HuH-7 (cell line): Measurements from ENCODE around the gene CFAP58.

ENCODE experiments used
- DNase-seq: peaks from one replicate; pipeline ENCODE4 v3.0.0; 2011; ENCODE audit warnings: low spot score

The CFAP58 gene

DNA sequence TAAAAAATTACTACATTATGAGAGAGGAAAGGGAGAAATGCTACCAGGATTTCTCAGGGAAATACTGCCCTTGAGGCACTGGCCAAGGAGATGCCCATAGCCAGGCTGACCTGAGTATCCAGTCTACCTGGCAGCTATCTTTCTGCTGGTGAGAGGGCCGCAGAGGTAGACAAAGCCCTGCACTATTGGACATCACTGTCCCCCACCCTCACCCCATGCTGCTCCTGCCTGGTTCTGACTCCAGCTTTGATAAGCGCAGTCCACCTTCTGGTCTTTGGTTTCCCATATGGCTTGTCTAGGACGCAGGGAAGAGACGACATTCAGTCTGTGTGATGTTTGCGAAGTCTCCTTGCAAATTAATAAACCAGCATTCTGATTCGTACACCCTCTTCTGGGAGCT, 19.1 kb upstream of the CFAP58 start:
- DNase-seq = no peak

DNA sequence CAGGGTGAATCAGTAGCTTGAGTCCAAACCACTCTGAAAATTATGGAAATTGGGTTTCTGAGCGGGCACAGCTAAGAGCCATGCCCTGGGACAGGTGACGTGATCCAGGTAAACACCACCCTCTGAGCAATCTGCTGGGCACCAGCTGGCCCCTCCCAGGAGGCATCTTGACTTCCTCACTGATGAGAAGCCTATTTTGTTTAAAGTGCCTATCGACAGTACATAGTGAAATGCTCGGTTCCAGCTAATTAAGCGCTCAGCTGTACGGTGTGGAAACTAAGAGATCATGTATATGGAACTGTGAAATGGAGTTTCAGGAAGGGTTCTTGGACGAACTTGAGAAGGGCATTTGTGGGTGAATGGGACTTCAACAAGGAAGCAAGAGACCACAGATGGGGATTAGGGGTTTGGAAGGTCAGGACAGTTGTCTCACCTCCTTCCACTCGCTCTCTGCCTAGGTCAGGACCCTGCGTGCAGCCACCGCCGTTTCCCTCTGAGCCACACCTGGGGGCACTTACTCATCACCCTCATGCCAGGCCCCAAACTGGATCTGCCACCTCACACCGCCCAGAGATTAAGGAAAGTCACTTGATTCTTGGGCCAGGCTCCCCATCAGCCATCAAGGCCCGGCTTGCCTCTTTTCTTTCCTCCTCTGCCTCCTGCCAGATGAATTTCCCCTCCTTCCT, 18.5 kb upstream of the CFAP58 start:
- DNase-seq = no peak

DNA sequence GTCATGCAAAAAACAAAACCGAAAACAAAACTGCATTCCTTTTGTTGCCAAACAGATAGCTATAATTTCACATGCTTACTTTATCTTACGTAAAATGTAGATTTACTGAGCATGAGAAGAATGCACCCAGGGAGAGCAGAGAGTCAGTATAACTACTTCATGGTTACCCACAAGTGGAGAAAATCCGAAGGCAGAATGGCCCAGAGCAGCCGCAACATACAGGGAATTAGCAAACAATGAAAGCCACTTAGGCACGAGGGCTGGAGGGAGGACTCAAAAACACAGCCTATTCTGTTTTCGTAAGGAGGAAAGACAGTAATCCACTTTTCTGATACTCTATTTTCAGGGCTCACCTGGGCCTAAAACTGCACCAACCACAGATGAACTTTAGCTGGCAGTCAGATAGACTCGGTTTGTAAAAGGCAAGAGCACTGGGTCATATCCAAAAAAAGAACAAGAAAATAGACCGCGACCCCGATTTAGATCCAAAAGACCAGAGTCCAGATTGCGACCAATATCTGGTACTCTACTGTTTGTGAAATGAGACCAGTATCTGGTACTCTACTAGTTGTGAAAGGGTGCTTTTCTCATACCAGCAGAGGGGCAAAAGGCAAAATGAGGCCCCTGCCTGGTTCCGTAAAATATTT, 16.7 kb upstream of the CFAP58 start:
- DNase-seq = no peak

DNA sequence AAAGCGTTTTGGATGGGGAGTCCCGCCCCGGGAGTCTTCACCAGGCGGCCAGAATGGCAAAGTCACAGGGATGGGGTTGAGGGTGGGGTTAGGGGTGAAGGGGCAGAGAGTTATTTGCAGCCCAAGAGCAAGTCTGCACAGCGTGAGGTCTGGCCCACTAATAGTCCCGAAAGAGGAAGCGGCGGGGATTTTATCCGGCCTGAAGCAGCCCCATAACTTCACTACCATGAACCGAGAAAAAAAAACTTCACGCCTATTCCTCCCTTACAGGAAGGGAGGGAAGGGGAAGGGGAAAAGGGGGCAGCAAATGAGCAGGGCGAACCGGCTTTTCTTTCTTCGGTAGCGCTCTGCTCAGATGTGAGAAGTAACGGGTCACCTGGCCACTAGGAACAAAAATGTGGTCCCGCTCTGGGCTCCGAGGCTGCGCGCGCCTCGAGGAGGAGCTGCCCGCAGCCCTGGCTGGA, 16.1 kb upstream of the CFAP58 start:
- DNase-seq = no peak

DNA sequence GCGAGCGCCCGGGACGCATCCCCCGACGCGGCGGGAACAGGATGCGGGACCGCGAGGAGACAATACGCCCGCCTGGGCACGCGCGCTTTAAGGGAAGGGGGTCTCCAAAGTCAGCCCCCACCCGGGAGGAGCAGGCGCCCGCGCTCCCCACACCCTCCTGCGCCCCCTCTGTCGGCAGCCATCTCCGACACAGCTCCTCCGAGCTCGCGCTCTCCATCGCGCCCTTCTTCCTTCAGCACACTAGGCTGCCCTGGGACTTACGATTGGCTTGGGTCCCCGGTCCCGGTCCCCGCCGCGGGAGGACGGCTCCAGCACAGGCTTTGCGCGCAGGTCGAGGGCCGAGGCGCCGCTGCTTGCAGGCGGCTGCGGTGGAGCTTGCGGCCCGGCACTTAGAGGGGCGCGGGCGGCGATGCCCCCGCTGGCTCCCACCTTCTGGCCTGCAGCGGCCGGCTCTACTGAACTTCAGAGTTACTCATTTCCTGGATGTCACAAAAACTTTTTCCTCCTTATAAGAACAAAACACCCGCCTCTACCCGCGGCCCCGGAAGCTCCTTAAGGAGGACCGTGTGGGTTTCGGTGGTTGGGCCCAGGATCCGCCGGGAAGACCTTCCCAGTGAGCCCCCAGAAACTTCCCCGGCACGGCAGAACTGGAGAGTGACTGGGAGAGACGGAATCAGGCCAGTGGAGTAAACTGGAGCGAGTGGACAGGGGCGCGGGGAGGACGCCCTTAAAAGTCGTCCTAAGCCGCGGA, 15.5 kb upstream of the CFAP58 start, which contains the start of gene ITPRIP:
Gene ITPRIP (minus strand): TSS at position 481 of the 751 bp plus-strand sequence. CDS start 22,414 bp downstream, outside the sequence.
- peak; percentile 61 for DNase-seq

DNA sequence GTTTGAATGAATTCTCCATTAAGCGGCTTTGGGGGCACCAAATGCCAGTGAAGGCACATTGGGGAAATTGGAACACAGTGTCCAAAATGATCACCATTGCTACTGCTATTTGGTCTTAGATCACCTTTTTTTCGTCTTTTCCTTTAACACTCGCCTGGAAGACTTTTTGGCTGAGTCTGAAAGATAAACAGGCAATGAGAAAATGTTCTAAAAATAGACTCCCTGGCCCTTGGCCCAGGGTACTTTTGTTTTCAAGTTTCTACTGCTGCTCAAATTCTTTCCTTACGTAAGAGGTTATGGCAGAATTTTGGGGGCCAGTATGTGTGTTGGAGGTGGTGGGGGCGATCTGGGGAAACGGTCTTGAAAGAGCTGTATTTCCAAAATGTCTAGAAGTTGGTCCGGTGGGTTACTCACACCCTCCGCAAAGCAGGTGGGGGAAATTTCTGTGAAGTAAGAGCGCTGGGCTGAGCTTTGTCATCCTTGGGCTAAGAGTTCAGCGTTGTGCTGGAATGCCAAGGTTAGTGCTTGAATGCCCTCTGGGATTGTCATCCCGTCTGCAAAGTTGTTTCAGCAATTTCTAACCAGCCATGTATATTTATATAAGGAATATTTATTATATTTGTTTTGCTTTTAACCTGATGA, 14.0 kb upstream of the CFAP58 start:
- DNase-seq = no peak

DNA sequence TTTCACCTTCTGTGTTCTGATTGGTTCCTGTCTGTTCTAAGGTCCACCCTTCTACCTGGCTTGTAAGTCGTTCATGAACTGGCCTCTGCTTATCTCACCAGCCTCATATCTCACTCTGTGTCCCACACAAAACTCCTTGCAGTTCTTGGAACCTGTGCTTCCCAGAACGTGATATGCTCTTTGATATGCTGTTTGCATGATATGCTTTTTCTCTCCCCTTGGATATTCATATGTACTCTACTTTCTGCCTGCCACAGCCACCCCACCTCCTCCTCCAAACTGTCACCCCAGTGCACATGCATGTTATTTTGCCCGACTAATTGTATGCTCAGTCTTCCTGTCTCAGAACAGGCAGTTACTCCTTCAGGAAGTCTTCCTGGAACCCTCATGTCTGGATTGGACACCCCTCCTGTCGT, 13.5 kb upstream of the CFAP58 start:
- no peak for DNase-seq

DNA sequence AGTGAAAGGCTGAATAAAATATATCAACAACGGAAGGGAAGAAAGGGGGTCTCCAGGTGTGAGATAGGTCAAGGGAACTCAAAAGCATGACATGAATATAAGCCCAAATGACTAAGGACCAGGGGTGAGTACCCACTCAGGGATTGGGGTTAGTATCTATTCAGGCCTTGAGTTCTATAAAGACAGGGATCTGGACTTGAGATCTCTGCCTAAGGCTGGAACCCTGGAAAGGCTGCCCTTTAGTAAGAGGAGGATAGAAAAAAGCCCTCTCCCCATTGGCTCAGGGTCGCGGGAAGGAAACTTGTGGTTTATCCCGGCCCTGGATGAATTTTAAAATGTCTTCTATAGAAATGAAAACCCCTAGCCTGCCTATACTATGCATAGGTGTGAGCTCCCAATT, 13.0 kb upstream of the CFAP58 start:
- DNase-seq = no peak

DNA sequence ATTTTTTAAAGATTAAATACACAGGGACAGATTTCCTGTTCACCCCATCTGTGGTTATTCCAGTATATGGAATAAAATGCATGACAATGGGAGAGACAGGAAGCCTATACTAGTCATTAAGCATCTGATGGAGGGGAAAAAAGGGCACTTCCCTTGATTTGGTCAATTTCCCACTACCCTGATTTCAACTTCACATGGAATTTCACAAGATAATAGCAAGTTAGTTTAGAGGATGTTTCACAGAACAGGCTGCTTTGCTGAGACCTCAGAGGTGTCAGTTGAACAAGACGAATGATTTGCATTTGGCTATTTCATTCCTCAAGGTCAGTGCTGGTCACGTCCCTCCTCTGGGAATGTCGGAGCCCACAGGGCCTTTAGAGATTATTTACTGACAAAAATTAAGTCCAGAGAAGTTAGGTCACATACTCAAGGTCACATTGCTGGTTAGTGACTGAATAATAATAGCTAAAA, 10.7 kb upstream of the CFAP58 start:
- DNase-seq = no peak

DNA sequence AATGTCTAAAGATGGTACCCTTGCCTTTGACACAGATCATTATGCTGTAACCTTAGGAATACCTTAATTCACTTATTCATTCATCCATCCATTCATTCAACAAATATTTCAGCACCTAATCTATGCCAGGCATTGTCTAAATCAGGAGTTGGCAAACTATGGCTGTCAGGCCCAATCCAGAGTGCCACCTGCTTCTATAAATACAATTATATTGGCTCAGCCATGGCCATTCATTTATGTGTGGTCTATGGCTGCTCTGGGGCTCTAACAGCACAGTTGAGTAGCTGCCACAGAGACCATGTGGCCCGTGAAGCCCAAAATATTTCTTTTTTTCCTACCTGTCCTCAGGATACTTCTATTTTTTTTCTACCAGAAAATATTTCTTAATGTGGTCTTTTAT, 9.4 kb upstream of the CFAP58 start:
- DNase-seq = no peak

DNA sequence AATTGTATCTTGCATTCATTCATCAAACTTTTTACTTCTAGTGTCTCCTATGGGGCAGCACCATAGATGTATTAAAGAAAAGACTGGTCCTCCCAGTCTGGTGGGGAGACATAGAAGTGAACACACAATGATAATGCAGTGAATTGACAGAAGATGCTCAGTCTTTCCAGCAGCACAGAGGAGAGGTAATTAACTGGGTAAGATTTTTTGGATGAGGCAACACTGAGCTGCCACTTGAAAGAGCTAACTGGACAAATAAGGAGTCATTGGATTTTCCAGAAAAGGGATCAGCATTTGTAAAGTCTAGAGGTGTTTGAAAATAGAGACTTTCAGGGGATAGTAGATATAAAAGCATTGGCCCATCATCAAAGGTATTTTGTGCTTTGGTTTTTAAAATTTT, 8.1 kb upstream of the CFAP58 start:
- DNase-seq = no peak

DNA sequence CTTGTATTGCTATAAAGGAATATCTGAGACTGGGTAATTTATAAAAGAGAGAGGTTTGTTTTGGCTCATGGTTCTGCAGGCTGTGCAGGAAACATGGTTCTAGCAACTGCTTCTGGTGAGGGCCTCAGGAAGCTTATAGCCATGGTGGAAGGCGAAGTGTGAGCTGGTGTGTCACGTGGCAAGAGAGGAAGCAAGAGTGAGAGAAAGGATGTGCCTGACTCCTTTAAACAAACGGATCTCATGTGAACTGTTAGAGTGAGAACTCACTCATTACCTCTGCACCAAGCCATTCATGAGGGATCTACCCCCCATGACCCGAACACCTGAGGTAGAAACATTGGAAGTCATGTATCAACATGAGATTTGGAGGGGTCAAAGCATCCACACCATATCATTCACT, 7.7 kb upstream of the CFAP58 start:
- DNase-seq = no peak

DNA sequence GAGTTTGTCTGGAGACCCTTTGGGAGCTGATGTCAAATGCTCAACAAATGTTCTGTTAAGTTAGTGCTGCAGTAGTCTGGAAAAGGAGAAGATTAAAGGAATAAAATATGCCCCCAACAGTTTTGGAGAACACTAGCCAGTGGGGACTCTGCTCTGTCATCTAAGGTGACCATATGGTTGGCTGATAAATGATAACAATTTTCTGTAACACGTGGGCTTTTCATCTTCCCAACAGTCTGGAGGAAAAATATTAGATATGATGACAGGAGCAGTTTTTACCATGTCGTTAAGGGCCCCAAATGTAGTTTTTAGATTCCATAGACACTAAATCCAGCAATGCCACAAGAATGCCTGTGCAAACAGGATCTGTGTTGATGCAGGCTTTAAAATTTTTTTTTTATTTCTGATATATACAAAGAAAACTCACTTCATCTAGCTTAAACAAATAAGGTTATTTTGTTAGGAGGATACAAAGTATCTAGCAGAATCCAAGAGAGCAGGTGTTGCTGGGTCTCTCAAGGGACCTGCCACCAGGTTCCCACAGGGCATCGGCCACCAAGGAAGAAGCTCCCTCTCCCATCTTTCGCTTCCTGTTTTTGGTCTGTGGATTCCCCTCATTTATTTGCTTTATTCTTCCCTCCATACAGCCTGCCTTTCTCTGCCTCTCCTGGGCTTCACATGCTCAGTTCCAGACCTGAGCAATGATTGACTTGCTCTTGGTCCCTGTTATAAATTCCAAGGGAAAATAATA, 6.2 kb upstream of the CFAP58 start:
- no peak for DNase-seq

DNA sequence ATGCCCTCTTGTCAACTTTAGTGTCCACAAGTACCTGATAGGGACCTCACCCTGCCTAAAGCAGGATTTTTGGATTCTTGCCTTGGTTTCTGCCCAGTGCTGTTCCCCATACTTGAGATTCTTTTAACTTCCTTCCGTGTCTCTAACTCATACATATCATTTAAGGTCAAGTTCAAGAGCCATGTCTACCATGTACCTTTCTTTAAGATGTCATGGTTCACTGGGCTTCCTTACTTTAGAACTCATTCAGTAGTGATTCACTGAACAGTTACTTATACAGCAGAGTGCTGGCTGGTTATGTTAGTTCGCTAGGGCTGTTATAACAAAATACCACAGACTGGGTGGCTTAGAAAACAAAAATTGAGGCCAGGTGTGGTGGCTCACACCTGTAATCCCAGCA, 5.0 kb upstream of the CFAP58 start:
- DNase-seq = no peak

DNA sequence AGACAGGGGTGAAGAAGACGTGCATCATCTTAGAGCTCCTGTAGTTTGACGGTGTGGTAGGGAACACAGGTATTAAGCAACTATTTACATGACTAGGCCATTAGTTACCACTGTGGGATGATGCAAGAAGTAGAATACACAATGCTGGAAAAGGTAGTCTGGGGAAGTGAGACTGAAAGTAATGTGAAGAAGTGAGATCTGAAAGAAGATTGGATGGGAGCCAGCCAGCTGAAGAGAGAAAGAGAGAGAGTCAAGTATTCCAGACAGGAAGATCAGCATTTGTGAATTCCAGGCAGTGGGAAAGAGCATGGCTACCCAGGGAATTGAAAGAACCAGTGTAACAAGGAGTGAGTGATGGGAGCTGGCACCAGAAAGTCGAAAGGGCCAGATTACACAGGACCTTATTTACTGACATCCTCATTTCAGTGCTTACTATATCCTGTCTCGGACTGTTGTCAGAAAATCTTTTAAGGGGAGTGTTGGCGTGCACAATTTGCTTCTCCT, 4.0 kb upstream of the CFAP58 start:
- DNase-seq = no peak

DNA sequence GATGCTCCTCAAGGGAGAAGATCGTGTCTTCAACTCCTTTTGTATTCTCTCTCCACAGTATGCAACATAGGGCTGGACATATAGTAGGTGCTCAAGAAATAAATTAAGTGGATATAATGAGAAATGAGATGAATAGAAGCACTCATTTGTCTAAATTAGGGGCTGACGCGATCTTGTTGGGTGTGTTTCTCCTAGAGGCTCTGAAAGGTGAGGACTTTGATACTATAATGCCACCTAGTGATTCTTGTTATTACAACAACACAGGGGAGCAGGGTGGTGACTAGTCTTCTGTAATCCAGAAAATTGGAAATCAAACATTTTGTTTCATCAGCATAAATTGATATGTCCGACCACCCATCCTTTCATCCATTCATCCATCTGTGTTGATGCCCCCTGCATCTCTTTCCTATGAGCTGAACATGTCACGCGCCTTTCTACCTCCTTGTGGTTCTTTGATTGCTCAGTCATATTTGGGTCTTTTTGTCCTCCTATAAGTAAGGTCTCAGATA, 3.5 kb upstream of the CFAP58 start:
- DNase-seq = no peak

DNA sequence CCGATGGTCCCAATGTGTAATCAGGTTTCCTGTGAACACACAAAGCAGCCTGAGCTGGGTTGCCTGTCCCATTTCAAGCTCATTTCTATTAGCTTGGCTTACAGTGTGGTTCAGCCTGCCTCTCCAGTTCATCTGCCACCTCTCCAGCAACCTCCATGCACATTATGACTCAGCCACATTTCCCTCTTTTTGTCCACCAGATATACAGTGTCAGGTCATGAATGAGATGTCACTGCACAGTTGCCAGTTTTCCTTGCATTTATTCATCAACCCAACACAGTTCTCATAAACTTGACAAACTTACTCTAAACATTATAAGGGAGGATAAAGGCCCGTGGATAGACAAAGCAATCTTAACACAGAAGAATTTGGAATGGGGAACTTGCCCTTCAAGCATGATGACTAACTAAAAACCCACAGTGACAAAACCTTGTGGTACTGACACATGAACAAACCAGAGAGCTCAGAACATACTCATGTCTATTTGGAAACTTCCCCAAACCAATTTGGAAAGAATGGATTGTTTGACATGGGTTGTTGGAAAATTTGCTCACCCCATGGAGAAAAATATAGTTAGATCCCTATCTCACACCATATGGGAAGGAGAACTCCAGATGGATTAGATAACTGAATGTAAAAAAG, 2.5 kb upstream of the CFAP58 start:
- DNase-seq = no peak

DNA sequence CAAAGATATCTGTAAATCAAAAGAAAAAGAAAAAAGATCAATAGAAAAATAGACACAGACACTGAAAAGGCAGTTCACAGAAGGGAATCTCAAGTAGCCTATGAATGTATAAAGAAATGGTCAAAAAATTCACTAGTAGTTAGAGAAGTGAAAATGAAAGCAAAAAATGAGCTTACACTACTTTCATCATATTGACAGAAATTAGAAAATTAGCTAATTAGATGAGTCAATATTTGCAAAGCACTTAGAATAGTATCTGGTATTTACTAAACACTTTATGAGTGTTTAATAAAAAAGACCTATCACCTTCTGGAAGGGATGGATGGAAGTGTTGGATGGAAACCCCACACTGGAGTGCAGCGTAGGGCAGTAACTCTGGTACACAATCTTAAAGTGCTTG, 1.7 kb upstream of the CFAP58 start:
- no peak for DNase-seq

DNA sequence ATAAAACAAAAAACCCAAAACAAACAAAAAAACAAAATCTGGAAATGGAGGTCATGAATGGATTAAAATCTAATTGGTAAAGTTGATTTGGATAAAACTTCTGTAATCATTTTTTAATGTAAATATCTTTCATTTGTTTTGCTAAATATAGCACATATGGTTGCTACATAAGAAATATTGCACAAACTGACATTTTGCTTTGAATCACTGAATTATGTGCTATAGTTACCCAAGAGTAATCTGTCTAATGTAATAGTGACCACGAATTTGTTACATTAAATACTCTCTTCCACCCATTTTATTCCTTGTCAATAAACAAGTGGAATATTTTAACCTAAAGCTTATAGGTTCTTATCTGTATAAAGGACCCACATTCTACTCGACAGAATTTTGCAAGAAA, 6.2 kb downstream of the CFAP58 start:
- DNase-seq = no peak

DNA sequence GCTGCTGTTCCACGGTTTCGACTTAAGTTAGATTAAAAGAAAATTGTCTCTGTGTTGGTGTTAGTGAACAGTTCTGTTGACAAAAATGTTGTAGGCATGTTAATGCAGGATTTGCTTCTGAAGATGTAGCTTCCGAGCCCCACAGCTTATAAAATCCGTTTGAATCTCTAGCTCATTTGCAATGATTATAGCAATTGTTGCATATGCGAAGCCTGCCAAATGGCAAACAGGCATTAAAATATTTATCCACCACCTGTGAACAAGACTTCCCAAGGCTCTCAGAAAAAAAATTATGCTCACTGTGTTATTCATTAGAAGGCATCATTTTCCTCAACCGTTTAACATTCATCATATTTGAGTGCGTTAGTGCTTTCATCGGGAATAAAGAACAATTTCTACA, 14.3 kb downstream of the CFAP58 start:
- no peak for DNase-seq

DNA sequence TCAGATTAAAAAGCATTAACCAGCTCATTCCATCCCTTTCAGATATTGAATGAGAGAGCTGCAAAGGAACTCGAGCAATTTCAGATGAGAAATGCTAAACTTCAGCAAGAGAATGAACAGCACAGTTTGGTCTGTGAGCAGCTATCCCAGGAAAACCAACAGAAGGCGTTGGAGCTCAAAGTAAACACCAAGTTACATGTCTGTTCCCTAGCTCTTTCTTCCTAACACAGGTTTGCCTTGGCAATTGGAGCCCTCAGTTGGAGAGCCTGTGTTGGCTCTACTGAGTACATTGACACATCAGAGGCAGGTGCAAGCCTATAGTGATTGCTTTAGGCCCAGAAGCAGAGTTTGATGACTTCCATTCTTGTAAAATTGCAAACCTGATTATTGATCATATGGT, 14.7 kb downstream of the CFAP58 start:
- no peak for DNase-seq
